Astrocyte of the cerebellum (primary cell): Measurements from ENCODE around the gene PRSS3.
A peak's percentile ranks its signal among the peaks of the same experiment; 100 is the strongest.
"Not testable (repeated sequence)": the region's sequence is repeated elsewhere in the genome, so short reads cannot be mapped to it uniquely, and the experiment has no call there.

ENCODE experiments used
- DNase-seq: peaks from one replicate; pipeline ENCODE4 v3.0.0-alpha.2; 2011; ENCODE audit warnings: low read depth
- H3K4me3 ChIP-seq: 2 replicates; pipeline ENCODE4 v1.5.1; 2011; ENCODE audit warnings: mild to moderate bottlenecking, low read depth, low read length, moderate library complexity
- in situ Hi-C: cut with HindIII; loops from 2 replicates; pipeline ENCODE4 v1.10.0; 2017; ENCODE audit warnings: low sequenced_read_pairs
- TF ChIP-seq, protein P1 (sequence below): IDR thresholded peaks from 2 replicates; pipeline ENCODE4 v1.5.1; 2012; ENCODE audit warnings: low read length, low read depth, moderate library complexity, mild to moderate bottlenecking; ENCODE audit errors: missing control alignments

Gene PRSS3

GRCh38 chr9:33795281-33795680 lies at the start of gene PRSS3:
Gene PRSS3, plus strand, starts transcription at chr9:33795561. Its CDS starts 13 bp downstream, at chr9:33795574.
- in situ Hi-C loops, result no loop called here
- DNase-seq, result no peak
- no peak within 1 kb of the TSS for H3K4me3 ChIP-seq
- TF ChIP-seq, protein P1, sequence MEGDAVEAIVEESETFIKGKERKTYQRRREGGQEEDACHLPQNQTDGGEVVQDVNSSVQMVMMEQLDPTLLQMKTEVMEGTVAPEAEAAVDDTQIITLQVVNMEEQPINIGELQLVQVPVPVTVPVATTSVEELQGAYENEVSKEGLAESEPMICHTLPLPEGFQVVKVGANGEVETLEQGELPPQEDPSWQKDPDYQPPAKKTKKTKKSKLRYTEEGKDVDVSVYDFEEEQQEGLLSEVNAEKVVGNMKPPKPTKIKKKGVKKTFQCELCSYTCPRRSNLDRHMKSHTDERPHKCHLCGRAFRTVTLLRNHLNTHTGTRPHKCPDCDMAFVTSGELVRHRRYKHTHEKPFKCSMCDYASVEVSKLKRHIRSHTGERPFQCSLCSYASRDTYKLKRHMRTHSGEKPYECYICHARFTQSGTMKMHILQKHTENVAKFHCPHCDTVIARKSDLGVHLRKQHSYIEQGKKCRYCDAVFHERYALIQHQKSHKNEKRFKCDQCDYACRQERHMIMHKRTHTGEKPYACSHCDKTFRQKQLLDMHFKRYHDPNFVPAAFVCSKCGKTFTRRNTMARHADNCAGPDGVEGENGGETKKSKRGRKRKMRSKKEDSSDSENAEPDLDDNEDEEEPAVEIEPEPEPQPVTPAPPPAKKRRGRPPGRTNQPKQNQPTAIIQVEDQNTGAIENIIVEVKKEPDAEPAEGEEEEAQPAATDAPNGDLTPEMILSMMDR, result no peak

DNA sequence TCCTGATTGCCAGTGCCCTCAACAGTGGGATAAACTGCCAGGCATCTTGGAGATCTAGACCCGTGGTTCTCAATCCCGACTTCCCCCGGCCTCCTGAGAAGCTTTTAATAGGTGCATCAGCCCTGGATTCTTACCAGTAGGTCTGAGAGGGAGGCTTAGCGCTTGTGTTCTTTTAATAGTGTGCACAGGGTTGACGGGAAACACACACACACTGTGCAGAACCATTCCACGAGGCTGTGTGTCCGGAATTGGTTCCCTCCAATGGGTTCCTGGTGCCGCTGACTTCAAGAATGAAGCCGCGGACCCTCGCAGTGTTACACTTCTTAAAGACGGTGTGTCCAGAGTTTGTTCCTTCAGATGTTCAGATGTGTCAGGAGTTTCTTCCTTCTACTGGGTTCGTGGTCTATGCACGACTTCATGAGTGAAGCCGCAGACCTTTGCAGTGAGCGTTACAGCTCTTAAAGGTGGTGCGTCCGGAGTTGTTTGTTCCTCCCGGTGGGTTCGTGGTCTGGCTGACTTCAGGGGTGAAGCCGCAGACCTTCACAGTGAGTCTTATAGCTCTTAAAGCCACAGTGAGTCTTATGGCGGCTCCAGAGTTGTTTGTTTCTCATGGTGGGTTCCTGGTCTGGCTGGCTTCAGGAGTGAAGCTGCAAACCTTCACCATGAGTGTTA lies 46.6 kb upstream of the PRSS3 start:
- TF ChIP-seq, protein P1, result no peak
- in situ Hi-C loops, result no loop called here
- DNase-seq, result no peak
- no peak overlapping the region for H3K4me3 ChIP-seq

DNA sequence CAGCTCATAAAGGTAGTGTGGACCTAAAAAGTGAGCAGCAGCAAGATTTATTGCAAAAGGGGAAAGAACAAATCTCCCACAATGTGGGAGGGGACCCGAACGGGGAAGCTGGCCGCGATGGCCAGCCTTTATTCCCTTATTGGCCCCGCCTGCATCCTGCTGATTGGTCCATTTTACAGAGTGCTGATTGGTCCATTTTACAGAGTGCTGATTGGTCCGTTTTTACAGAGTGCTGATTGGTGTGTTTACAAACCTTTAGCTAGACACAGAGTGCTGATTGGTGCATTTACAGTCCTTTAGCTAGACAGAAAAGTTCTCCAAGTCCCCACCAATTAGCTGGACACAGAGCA lies 46.1 kb upstream of the PRSS3 start:
- in situ Hi-C loops, result not testable (repeated sequence)

GRCh38 chr9:33750307-33750838 lies 45.0 kb upstream of the PRSS3 start:
- in situ Hi-C loops, result no loop called here
- DNase-seq, result no peak
- H3K4me3 ChIP-seq, result peak overlapping the region; percentile 36
- TF ChIP-seq, protein P1, result no peak

More for the DNA sequence above, 46.1 kb upstream of the PRSS3 start:
- DNase-seq, H3K4me3 ChIP-seq: not testable (repeated sequence)

DNA sequence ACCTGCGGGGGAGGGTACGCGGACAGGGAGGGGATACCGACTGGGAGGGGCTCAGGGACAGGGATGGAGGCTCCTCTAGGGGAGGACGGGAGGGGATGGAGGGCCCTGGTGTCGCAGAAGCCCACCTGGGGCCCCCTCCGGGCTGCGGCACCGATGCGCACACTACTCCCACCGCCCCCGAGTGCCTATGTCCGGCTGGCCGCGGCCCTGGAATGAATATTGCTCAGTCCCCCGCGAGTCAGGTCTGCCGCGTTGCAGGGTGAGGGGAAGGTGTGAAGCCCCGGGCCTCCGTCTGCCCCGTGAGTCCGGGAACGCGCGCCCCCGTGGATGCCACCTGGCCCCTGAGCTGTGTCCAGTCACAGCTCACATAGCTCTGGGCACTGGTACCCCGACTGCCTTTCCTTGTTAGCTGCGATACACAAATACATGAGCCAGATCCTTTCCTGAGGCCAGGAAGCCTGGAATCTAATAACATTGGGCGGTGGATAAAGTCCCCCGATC lies 44.5 kb upstream of the PRSS3 start:
- peak overlapping the region; percentile 36 for H3K4me3 ChIP-seq

GRCh38 chr9:33751536-33752129 lies 43.7 kb upstream of the PRSS3 start:
- in situ Hi-C loops, result no loop called here
- TF ChIP-seq, protein P1, result no peak
- DNase-seq, result no peak
- H3K4me3 ChIP-seq, result no peak overlapping the region

More for the DNA sequence above, 44.5 kb upstream of the PRSS3 start:
- no peak for DNase-seq
- in situ Hi-C loops, result no loop called here
- TF ChIP-seq, protein P1, result no peak

DNA sequence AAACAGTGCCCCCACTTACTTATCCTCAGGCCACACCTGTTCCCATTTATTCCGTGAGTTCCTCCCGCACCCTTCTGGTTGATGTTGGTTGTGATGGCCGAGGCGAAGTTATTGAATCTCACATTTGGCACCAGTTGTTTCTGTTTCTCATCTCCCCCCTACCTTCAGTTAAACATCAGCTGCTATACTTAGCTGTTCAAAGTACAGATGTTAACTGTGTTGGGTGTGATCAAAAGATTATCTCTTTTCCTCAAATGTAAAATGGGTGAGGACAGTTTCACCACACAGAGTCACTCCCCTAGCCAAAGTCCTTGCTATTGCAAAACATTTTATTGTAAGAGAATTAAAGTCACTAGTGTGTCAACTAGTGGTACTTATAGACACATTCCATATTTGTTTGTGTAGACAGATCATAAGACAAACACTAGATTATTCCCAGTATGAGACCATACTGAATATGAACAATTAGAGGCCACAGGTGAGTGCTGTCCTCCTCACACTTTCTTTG lies 43.2 kb upstream of the PRSS3 start:
- in situ Hi-C loops, result no loop called here
- no peak for DNase-seq
- TF ChIP-seq, protein P1, result no peak
- no peak overlapping the region for H3K4me3 ChIP-seq

DNA sequence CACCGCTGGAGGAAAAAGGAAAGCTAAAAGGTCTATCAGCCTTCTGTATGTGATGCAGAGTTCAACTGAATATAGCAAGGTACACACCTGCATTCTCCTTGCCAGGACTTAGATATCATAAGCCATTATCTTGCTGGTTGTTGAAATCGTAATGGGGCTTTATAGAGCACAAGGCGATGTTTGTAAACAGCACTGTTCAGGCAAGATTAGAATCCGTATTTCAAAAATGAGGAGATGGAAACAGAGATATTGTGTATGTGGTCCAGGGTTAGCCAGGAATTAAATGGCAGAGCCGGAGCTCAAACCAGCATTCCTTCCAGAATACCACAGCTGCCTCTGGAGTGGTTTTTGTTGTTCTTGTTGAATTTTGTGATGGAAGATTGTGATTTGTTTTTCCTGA lies 42.6 kb upstream of the PRSS3 start:
- in situ Hi-C loops, DNase-seq, H3K4me3 ChIP-seq: not testable (repeated sequence)

DNA sequence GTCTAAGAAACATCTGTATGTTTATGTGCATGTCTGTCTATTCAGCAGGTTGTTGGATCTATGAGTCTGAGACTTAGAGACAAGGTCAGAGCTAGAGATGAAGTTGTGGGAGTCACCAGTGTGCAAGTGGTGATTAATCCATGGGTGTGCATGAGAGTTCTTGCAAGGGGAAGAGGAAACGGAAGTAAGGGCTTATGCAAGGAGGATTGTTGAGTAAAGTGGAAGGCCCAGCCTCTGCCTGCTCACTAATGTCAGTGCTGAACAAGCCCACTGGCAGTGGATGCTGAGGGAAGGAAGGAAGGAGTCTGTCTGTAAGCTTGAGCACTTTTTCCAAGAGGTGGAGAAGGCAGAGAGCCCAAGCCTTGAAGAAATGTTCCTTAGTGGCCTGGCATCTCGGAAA lies 35.7 kb upstream of the PRSS3 start:
- in situ Hi-C loops, DNase-seq: not testable (repeated sequence)

More for the DNA sequence above, 35.7 kb upstream of the PRSS3 start:
- H3K4me3 ChIP-seq, result not testable (repeated sequence)
